Astrocyte (in vitro differentiated cells and primary cell): ENCODE measurements around the gene GYPC.
"Not testable (repeated sequence)": the region's sequence is repeated elsewhere in the genome, so short reads cannot be mapped to it uniquely, and the experiment has no call there.

Experiments
- EZH2 ChIP-seq: IDR thresholded peaks from 2 replicates; pipeline ENCODE4 v1.6.1; 2012; ENCODE audit warnings: mild to moderate bottlenecking, low read length, inconsistent platforms; ENCODE audit not compliant: insufficient read depth
- TF ChIP-seq, protein P1 (sequence below): IDR thresholded peaks from 2 replicates; pipeline ENCODE4 v1.5.1; 2011; ENCODE audit warnings: low read depth, mild to moderate bottlenecking, inconsistent platforms, low read length, moderate library complexity; ENCODE audit not compliant: insufficient read depth

DNA sequence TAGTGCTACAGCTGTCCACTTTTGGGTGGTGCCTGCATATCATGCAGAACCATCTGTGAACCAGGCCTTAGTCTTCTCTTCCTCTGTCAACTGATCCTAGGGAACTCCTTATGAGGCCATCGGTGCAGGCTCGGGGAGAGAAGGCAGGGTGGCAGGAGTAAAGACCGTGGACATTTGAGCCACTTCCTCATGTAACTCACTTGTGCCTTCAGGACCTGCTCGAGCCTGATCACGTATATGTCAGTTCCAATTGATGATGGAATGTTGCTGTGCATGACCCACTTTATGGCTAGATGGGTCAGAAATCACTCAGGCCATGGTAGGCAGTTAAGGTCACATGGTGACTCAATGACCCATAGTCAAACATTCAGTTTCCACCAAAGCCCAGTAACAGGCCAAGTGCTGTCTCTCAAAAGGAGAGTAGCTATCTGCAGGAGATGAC, 7.6 kb upstream of the GYPC start:
- TF ChIP-seq, protein P1, sequence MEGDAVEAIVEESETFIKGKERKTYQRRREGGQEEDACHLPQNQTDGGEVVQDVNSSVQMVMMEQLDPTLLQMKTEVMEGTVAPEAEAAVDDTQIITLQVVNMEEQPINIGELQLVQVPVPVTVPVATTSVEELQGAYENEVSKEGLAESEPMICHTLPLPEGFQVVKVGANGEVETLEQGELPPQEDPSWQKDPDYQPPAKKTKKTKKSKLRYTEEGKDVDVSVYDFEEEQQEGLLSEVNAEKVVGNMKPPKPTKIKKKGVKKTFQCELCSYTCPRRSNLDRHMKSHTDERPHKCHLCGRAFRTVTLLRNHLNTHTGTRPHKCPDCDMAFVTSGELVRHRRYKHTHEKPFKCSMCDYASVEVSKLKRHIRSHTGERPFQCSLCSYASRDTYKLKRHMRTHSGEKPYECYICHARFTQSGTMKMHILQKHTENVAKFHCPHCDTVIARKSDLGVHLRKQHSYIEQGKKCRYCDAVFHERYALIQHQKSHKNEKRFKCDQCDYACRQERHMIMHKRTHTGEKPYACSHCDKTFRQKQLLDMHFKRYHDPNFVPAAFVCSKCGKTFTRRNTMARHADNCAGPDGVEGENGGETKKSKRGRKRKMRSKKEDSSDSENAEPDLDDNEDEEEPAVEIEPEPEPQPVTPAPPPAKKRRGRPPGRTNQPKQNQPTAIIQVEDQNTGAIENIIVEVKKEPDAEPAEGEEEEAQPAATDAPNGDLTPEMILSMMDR, result not testable (repeated sequence)
- not testable (repeated sequence) for TF ChIP-seq EZH2
